Measurements from ENCODE around the gene DCST1.

GRCh38 chr1:155053531-155054105 is 20.0 kb downstream of the DCST1 start:
- TF ChIP-seq CTCF (IDR thresholded peaks at IDR 0.05) (no peak), POLR2A (IDR thresholded peaks at IDR 0.05) (no peak)

All from tibial nerve (tissue), 3 donors.